ENCODE measurements around the gene RBBP8. TPM values are rescaled to one million over a fixed set of nuclear protein-coding genes. Genes with fewer than 3 reads are reported as not detected.

RBBP8 gene
- total and polyA plus RNA-seq, 2 experiments from 2014 or later = 27.1 to 45.2 TPM

DNA sequence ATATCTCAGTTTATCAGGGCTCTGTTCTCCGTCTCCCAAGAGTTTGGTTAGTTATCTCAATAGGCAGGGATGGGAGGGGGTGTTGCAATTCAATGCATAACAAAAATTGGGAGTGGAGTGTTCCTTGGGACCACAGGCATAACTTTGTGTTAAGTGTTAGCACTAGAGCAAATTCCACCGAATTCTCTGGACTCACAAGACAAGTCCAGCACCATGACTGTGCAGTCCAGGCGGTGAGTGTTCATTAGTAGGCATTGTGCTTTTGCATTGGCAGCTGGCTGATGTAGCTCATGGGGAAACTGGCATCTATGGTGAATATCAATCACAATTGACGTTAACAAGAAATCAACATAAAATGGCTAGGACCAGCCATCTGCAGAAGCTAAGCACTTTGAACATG lies 123.2 kb downstream of the RBBP8 start:
- no peaks in the 10 kb centered on the region for H4K20me1 ChIP-seq (ENCODE audit: insufficient read depth)
- H3F3A ChIP-seq (ENCODE audit: insufficient read depth) = peaks cover 17% of the 10 kb centered on the region; the same call in 1 of the 2 replicates
- H2AFZ ChIP-seq = no peak overlapping the region
- H3K27ac ChIP-seq = no peak overlapping the region
- no peak for DNase-seq
- TF ChIP-seq EZH2phosphoT487 (IDR thresholded peaks at IDR 0.05; ENCODE audit: insufficient read depth, low read depth) = no peak
- no peak for TF ChIP-seq EZH2 (IDR thresholded peaks at IDR 0.05; ENCODE audit: insufficient read depth, poor library complexity, severe bottlenecking)
- H3K79me2 ChIP-seq (ENCODE audit: insufficient read depth) = no peaks in the 10 kb centered on the region
- H3K9me2 ChIP-seq (ENCODE audit: insufficient read depth) = no peaks in the 10 kb centered on the region
- in situ Hi-C loops (cut with MboI) = no loop called here
- no peak overlapping the region for H3K4me3 ChIP-seq
- no peak overlapping the region for H3K9ac ChIP-seq
- H3K27me3 ChIP-seq (replicated peaks; ENCODE audit: insufficient read depth) = no peaks in the 10 kb centered on the region
- no peaks in the 10 kb centered on the region for H3K36me3 ChIP-seq (ENCODE audit: low read depth)
- H3K4me1 ChIP-seq (ENCODE audit: insufficient read depth) = peaks cover 26% of the 10 kb centered on the region
- 94 to 98% methylated on average over 4 of the region's 4 CpGs for WGBS, 2 experiments (ENCODE audit: low coverage in 1 of 2, low lambda C conversion rate in 2 of 2, missing lambda C conversion rate in 2 of 2)
- no peak overlapping the region for H3K4me2 ChIP-seq (ENCODE audit: unreplicated experiment)
- H3K9me3 ChIP-seq (ENCODE audit: low read depth) = no peaks in the 10 kb centered on the region

DNA sequence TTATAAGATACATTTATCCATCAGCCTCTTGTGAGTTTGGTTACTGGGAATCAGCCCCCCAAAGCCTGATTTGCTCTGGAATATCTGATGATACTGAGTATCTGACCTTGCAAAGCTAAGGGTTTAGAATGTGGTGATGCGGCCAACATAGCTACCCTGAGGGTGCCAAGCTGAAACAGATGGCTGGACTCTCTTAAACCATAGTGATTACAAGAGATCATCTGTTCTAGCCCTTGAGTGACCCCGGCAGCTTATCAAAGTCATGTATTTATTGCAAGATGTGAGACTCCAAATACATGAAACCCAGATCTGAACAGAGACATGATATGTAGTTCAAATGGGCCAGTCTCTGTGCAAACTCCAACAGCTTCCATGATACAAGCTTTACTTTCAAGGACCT lies 124.0 kb downstream of the RBBP8 start:
- Histone ChIP-seq H3K79me2 (ENCODE audit: insufficient read depth) (no peaks in the 10 kb centered on the region), H4K20me1 (ENCODE audit: insufficient read depth) (no peaks in the 10 kb centered on the region), H3K27ac (no peak overlapping the region), H3K4me3 (no peak overlapping the region), H3K4me2 (ENCODE audit: unreplicated experiment) (no peak overlapping the region), H3K9me3 (ENCODE audit: low read depth) (no peaks in the 10 kb centered on the region), H3F3A (ENCODE audit: insufficient read depth) (peaks cover 17% of the 10 kb centered on the region; the same call in 1 of the 2 replicates), H3K4me1 (ENCODE audit: insufficient read depth) (peaks cover 26% of the 10 kb centered on the region), H2AFZ (no peak overlapping the region), H3K36me3 (ENCODE audit: low read depth) (no peaks in the 10 kb centered on the region), H3K9ac (no peak overlapping the region), H3K27me3 (replicated peaks; ENCODE audit: insufficient read depth) (no peaks in the 10 kb centered on the region), H3K9me2 (ENCODE audit: insufficient read depth) (no peaks in the 10 kb centered on the region)
- DNase-seq = no peak
- 91 to 95% methylated on average over 2 of the region's 2 CpGs for WGBS, 2 experiments (ENCODE audit: low coverage in 1 of 2, low lambda C conversion rate in 2 of 2, missing lambda C conversion rate in 2 of 2)
- TF ChIP-seq EZH2 (IDR thresholded peaks at IDR 0.05; ENCODE audit: insufficient read depth, poor library complexity, severe bottlenecking) (no peak), EZH2phosphoT487 (IDR thresholded peaks at IDR 0.05; ENCODE audit: insufficient read depth, low read depth) (no peak)
- in situ Hi-C loops (cut with MboI) = no loop called here

- Histone ChIP-seq H3K27me3 (replicated peaks; ENCODE audit: insufficient read depth) (no peaks in the 10 kb centered on the region), H3K79me2 (ENCODE audit: insufficient read depth) (no peaks in the 10 kb centered on the region), H3K36me3 (ENCODE audit: low read depth) (no peaks in the 10 kb centered on the region), H3F3A (ENCODE audit: insufficient read depth) (peaks cover 17% of the 10 kb centered on the region; the same call in 1 of the 2 replicates), H3K4me1 (ENCODE audit: insufficient read depth) (peaks cover 26% of the 10 kb centered on the region), H3K9me2 (ENCODE audit: insufficient read depth) (no peaks in the 10 kb centered on the region), H3K4me2 (ENCODE audit: unreplicated experiment) (peak overlapping the region; percentile 27), H2AFZ (peak overlapping the region; percentile 41), H3K9ac (no peak overlapping the region), H3K4me3 (0 out of 2 replicates have a peak overlapping the region, but pooled peaks have one; percentile 7), H4K20me1 (ENCODE audit: insufficient read depth) (no peaks in the 10 kb centered on the region), H3K9me3 (ENCODE audit: low read depth) (no peaks in the 10 kb centered on the region), H3K27ac (peak overlapping the region; percentile 10; the same call in 1 of the 2 replicates)
- DNase-seq = peak; percentile 37
- WGBS, 2 experiments (ENCODE audit: low coverage in 1 of 2, low lambda C conversion rate in 2 of 2, missing lambda C conversion rate in 2 of 2) = 16 to 17% methylated on average over 7 of the region's 7 CpGs
- TF ChIP-seq EZH2phosphoT487 (IDR thresholded peaks at IDR 0.05; ENCODE audit: insufficient read depth, low read depth) (no peak), EZH2 (IDR thresholded peaks at IDR 0.05; ENCODE audit: insufficient read depth, poor library complexity, severe bottlenecking) (no peak)
- in situ Hi-C loops (cut with MboI) = no loop called here
Observed at GRCh38 chr18:23058746-23059415, 125.8 kb downstream of the RBBP8 start.

GRCh38 chr18:23059541-23060465 lies 126.7 kb downstream of the RBBP8 start:
- in situ Hi-C loops (cut with MboI) = no loop called here
- H3K9me3 ChIP-seq (ENCODE audit: low read depth) = no peaks in the 10 kb centered on the region
- H3K4me2 ChIP-seq (ENCODE audit: unreplicated experiment) = peak overlapping the region; percentile 27
- H3K4me3 ChIP-seq = 0 out of 2 replicates have a peak overlapping the region, but pooled peaks have one; percentile 7
- H3K27ac ChIP-seq = peak overlapping the region; percentile 10
- H3K4me1 ChIP-seq (ENCODE audit: insufficient read depth) = peaks cover 26% of the 10 kb centered on the region
- DNase-seq = peak; percentile 35
- no peaks in the 10 kb centered on the region for H3K27me3 ChIP-seq (replicated peaks; ENCODE audit: insufficient read depth)
- no peak overlapping the region for H3K9ac ChIP-seq
- H2AFZ ChIP-seq = peak overlapping the region; percentile 41
- no peaks in the 10 kb centered on the region for H4K20me1 ChIP-seq (ENCODE audit: insufficient read depth)
- H3K9me2 ChIP-seq (ENCODE audit: insufficient read depth) = no peaks in the 10 kb centered on the region
- 72 to 79% methylated on average over 9 of the region's 9 CpGs for WGBS, 2 experiments (ENCODE audit: low coverage in 1 of 2, low lambda C conversion rate in 2 of 2, missing lambda C conversion rate in 2 of 2)
- no peaks in the 10 kb centered on the region for H3K79me2 ChIP-seq (ENCODE audit: insufficient read depth)
- H3F3A ChIP-seq (ENCODE audit: insufficient read depth) = peaks cover 17% of the 10 kb centered on the region; the same call in 1 of the 2 replicates
- H3K36me3 ChIP-seq (ENCODE audit: low read depth) = no peaks in the 10 kb centered on the region
- TF ChIP-seq EZH2phosphoT487 (IDR thresholded peaks at IDR 0.05; ENCODE audit: insufficient read depth, low read depth) (no peak), EZH2 (IDR thresholded peaks at IDR 0.05; ENCODE audit: insufficient read depth, poor library complexity, severe bottlenecking) (no peak)

Measured in GM23248 (cell line).